ENCODE results near the gene SLC49A4. TPM values are rescaled to one million over a fixed set of nuclear protein-coding genes. Genes with fewer than 3 reads are reported as not detected.

Gene SLC49A4
- total and polyA plus RNA-seq, 2 of the 8 experiments (the other 6 are each of a cell fraction or from before 2014, with no cell fraction given) = 9.5 to 10.2 TPM

GRCh38 chr3:122859021-122859805 lies 64.3 kb downstream of the SLC49A4 start (continued):
- no peak for TF ChIP-seq ASH2L (IDR thresholded peaks at IDR 0.05; ENCODE audit: low read length)
- no peak for TF ChIP-seq ATF2 (IDR thresholded peaks at IDR 0.05; ENCODE audit: low read length)
- TF ChIP-seq JUN (IDR thresholded peaks at IDR 0.05; ENCODE audit: low read depth, low read length) = no peak
- no peak for TF ChIP-seq YY1 (IDR thresholded peaks at IDR 0.05; ENCODE audit: low read depth, low read length)
- TF ChIP-seq TAF1 (IDR thresholded peaks at IDR 0.05; ENCODE audit: low read depth, low read length) = no peak
- TF ChIP-seq EGR1 (IDR thresholded peaks at IDR 0.05; ENCODE audit: borderline replicate concordance, low read depth, low read length) = no peak
- TF ChIP-seq CEBPB (IDR thresholded peaks at IDR 0.05; ENCODE audit: low read depth, low read length) = no peak
- TF ChIP-seq BACH1 (IDR thresholded peaks at IDR 0.05; ENCODE audit: low read length) = no peak
- no peak for TF ChIP-seq SIRT6 (IDR thresholded peaks at IDR 0.05; ENCODE audit: low read length)
- no peak for TF ChIP-seq SIX5 (IDR thresholded peaks at IDR 0.05; ENCODE audit: low read depth, low read length)
- no peak for TF ChIP-seq SRF (IDR thresholded peaks at IDR 0.05; ENCODE audit: low read depth, low read length)

Measured in H1 (cell line).